M059J (cell line): Measurements from ENCODE around the gene CDRT4. TPM values are rescaled to one million over a fixed set of nuclear protein-coding genes. Genes with fewer than 3 reads are reported as not detected.
"Not testable (repeated sequence)": the region's sequence is repeated elsewhere in the genome, so short reads cannot be mapped to it uniquely, and the experiment has no call there.

Experiments used
- DNase-seq: peaks from one replicate; pipeline ENCODE4 v3.0.0-alpha.2; 2012; ENCODE audit warnings: low read depth
- total RNA-seq: library from RNA; depleted of rRNA; stranded (reverse); fragments of >200 nt; shearing (Covaris generic); gene quantifications from 2 replicates; pipeline ENCODE4 v1.2.3, GENCODE V29; 2014; rRNA removed

Gene CDRT4
- total RNA-seq = 0.59 TPM in 1 of 2 replicates, not detected in the other

- no peak for DNase-seq
These were observed at the start of gene CDRT4 for GRCh38 chr17:15467592-15467991. TSS of gene CDRT4 (minus strand) at chr17:15467621. CDS start at chr17:15440238, 27,383 bp downstream.

- peak; percentile 77 for DNase-seq
These were observed 48.7 kb upstream of the CDRT4 start for GRCh38 chr17:15516150-15516549.

GRCh38 chr17:15514469-15514868, 47.0 kb upstream of the CDRT4 start:
- DNase-seq = no peak

- no peak for DNase-seq
These were observed 46.5 kb upstream of the CDRT4 start for GRCh38 chr17:15513856-15514459.

- DNase-seq = peak; percentile 20
These were observed 45.8 kb upstream of the CDRT4 start for GRCh38 chr17:15513058-15513791.

GRCh38 chr17:15512071-15512709, 44.8 kb upstream of the CDRT4 start:
- DNase-seq = no peak

GRCh38 chr17:15511142-15511541, 43.7 kb upstream of the CDRT4 start:
- DNase-seq = peak; percentile 38

GRCh38 chr17:15510361-15510760, 42.9 kb upstream of the CDRT4 start:
- peak; percentile 94 for DNase-seq

GRCh38 chr17:15509095-15509494, 41.7 kb upstream of the CDRT4 start:
- DNase-seq = no peak

- no peak for DNase-seq
These were observed 41.0 kb upstream of the CDRT4 start for GRCh38 chr17:15508466-15508865.

GRCh38 chr17:15507896-15508295, 40.5 kb upstream of the CDRT4 start:
- DNase-seq = no peak

- no peak for DNase-seq
These were observed 39.6 kb upstream of the CDRT4 start for GRCh38 chr17:15507001-15507400.

GRCh38 chr17:15505708-15506107, 38.3 kb upstream of the CDRT4 start:
- not testable (repeated sequence) for DNase-seq

GRCh38 chr17:15503731-15504130, 36.3 kb upstream of the CDRT4 start:
- DNase-seq = no peak

GRCh38 chr17:15502369-15503112, 35.1 kb upstream of the CDRT4 start:
- peak; percentile 74 for DNase-seq

- no peak for DNase-seq
These were observed 34.4 kb upstream of the CDRT4 start for GRCh38 chr17:15501793-15502192.

- no peak for DNase-seq
These were observed 33.9 kb upstream of the CDRT4 start for GRCh38 chr17:15501282-15501681.

- peak; percentile 32 for DNase-seq
These were observed 30.7 kb upstream of the CDRT4 start for GRCh38 chr17:15498107-15498506.

GRCh38 chr17:15496735-15497670, 29.6 kb upstream of the CDRT4 start:
- DNase-seq = no peak

- no peak for DNase-seq
These were observed 27.4 kb upstream of the CDRT4 start for GRCh38 chr17:15494821-15495220.

GRCh38 chr17:15493693-15494035, 26.2 kb upstream of the CDRT4 start:
- no peak for DNase-seq
